ENCODE data around the gene B4GALNT1. TPM values are rescaled to one million over a fixed set of nuclear protein-coding genes. Genes with fewer than 3 reads are reported as not detected.
"Not testable (repeated sequence)": the region's sequence is repeated elsewhere in the genome, so short reads cannot be mapped to it uniquely, and the experiment has no call there.

B4GALNT1 gene
- total RNA-seq = under 1 TPM in 1 of 2 donors, not detected in 1; 0.78 TPM

GRCh38 chr12:57632958-57633840 lies at the start of gene B4GALNT1:
Gene B4GALNT1, minus strand, starts transcription at chr12:57633201. Its CDS starts 1,069 bp downstream, at chr12:57632132.
- peak; percentile 48 to 68 (median 57) for DNase-seq
- ATAC-seq = peak; percentile 89
- 2 to 12% methylated on average over 14 to 57 of the region's 58 CpGs for WGBS, 2 donors
- Histone ChIP-seq H3K4me3 (peak within 1 kb of the TSS in 1 of 2 donors; percentile 41), H3K36me3 (replicated peaks in 1 of 2; ENCODE audit: insufficient read depth in 1 of 2, low read depth in 2 of 2) (no peaks in the 10 kb centered on the region), H3K4me1 (peaks cover 19% of the 10 kb centered on the region), H3K27me3 (peaks cover 0 to 22% of the 10 kb centered on the region in 2 donors), H3K27ac (no peak within 1 kb of the TSS), H3K9me3 (no peaks in the 10 kb centered on the region)
- intact Hi-C loops (cut with DNase I) = no loop called here
- TF ChIP-seq CTCF (IDR thresholded peaks at IDR 0.05) (peak; percentile 83 to 96 (median 86)), POLR2A (IDR thresholded peaks at IDR 0.05) (no peak)

DNA sequence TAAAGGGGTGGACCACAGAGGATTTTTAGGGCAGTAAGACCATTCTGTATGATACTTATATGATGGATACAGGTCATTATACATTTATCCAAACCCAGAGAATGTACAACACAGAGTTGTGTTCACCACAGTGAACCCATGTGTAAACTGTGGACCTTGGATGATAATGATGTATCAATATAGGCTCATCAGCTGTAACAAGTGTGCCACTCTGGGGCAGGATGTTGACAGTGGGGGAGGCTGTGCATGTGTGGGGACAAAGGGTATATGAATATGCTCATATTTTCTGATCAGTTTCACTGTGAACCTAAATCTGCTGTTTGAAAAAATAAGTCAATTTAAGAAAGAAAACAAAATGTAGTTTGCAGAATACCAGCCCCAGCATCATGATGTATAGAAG lies 46.7 kb upstream of the B4GALNT1 start:
- Histone ChIP-seq H3K36me3 (replicated peaks in 1 of 2; ENCODE audit: insufficient read depth in 1 of 2, low read depth in 2 of 2) (no peaks in the 10 kb centered on the region), H3K9me3 (no peaks in the 10 kb centered on the region), H3K4me1 (no peaks in the 10 kb centered on the region), H3K4me3 (no peak overlapping the region), H3K27me3 (no peaks in the 10 kb centered on the region), H3K27ac (no peak overlapping the region)
- TF ChIP-seq POLR2A (IDR thresholded peaks at IDR 0.05) (no peak), CTCF (IDR thresholded peaks at IDR 0.05) (no peak)
- intact Hi-C loops (cut with DNase I) = no loop called here
- ATAC-seq = no peak
- no peak for DNase-seq

DNA sequence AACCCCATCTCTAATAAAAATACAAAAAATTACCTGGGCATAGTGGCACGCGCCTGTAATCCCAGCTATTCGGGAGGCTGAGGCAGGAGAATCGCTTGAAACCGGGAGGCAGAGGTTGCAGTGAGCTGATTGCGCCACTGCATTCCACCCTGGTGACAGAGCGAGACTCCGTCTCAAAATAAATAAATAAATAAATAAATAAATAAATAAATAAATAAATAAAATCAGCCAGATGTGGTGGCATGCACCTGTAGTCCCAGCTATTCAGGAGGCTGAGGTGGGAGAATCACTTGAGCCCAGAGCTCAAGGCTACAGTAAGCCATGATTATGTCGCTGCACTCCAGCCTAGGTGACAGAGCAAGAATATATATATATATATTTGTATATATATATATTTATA lies 44.9 kb upstream of the B4GALNT1 start:
- DNase-seq; intact Hi-C loops (cut with DNase I); H3K27ac ChIP-seq; H3K4me3 ChIP-seq; H3K27me3 ChIP-seq; H3K36me3 ChIP-seq (replicated peaks in 1 of 2; ENCODE audit: insufficient read depth in 1 of 2, low read depth in 2 of 2); H3K9me3 ChIP-seq; ATAC-seq; H3K4me1 ChIP-seq: not testable (repeated sequence)
- WGBS, 2 donors = 83 to 92% methylated on average over 9 of the region's 9 CpGs

DNA sequence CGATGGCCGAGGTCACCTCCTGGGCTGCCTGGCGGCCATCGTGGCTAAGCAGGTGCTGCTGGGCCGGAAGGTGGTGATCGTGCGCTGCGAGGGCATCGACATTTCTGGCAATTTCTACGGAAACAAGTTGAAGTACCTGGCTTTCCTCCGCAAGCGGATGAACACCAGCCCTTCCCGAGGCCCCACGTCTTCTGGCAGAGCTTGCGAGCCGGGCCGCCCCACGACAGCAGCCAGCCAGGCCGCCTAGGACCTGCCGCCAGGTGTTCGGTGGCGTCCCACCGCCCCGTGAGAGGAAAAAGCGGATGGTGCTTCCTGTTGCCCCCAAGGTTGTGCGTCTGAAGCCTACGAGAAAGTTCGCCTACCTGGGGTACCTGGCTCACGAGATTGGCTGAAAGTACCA lies 41.7 kb upstream of the B4GALNT1 start:
- intact Hi-C loops (cut with DNase I) = no loop called here
- H3K9me3 ChIP-seq = no peaks in the 10 kb centered on the region
- DNase-seq (no peak), ATAC-seq (no peak)
- no peaks in the 10 kb centered on the region for H3K4me1 ChIP-seq
- H3K27ac ChIP-seq = no peak overlapping the region
- H3K4me3 ChIP-seq = no peak overlapping the region
- 85 to 91% methylated on average over 17 to 29 of the region's 29 CpGs for WGBS, 2 donors
- H3K27me3 ChIP-seq = no peaks in the 10 kb centered on the region
- TF ChIP-seq CTCF (IDR thresholded peaks at IDR 0.05) = no peak
- no peak for TF ChIP-seq POLR2A (IDR thresholded peaks at IDR 0.05)
- no peaks in the 10 kb centered on the region for H3K36me3 ChIP-seq (replicated peaks in 1 of 2; ENCODE audit: insufficient read depth in 1 of 2, low read depth in 2 of 2)

GRCh38 chr12:57672801-57673200 lies 39.8 kb upstream of the B4GALNT1 start:
- intact Hi-C loops (cut with DNase I) = no loop called here
- Histone ChIP-seq H3K4me3 (no peak overlapping the region), H3K27me3 (no peaks in the 10 kb centered on the region), H3K36me3 (replicated peaks in 1 of 2; ENCODE audit: insufficient read depth in 1 of 2, low read depth in 2 of 2) (no peaks in the 10 kb centered on the region), H3K27ac (no peak overlapping the region), H3K4me1 (no peaks in the 10 kb centered on the region), H3K9me3 (no peaks in the 10 kb centered on the region)
- DNase-seq = no peak
- TF ChIP-seq POLR2A (IDR thresholded peaks at IDR 0.05) (no peak), CTCF (IDR thresholded peaks at IDR 0.05) (no peak)
- ATAC-seq = no peak
- 71 to 73% methylated on average over 6 of the region's 6 CpGs for WGBS, 2 donors

DNA sequence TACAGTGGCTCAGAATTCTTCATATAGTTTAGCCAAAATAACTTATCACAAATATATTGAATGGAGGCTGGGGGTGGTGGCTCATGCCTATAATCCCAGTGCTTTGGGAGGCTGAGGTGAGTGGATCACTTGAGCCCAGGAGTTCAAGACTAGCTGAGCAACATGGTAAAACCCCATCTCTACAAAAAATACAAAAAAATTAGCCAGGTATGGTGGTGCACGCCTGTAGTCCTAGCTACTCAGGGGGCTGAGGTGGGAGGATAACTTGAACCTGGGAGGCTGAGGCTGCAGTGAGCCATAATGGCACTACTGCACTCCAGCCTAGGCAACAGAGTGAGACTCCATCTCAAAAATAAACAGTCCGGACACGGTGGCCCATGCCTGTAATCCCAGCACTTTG lies 38.8 kb upstream of the B4GALNT1 start:
- H3K36me3 ChIP-seq (replicated peaks in 1 of 2; ENCODE audit: insufficient read depth in 1 of 2, low read depth in 2 of 2); H3K4me3 ChIP-seq; H3K9me3 ChIP-seq; H3K27ac ChIP-seq; H3K27me3 ChIP-seq; intact Hi-C loops (cut with DNase I); ATAC-seq; DNase-seq; H3K4me1 ChIP-seq: not testable (repeated sequence)
- 92 to 100% methylated on average over 3 of the region's 3 CpGs for WGBS, 2 donors

GRCh38 chr12:57669691-57670090 lies 36.7 kb upstream of the B4GALNT1 start:
- H3K36me3 ChIP-seq (replicated peaks in 1 of 2; ENCODE audit: insufficient read depth in 1 of 2, low read depth in 2 of 2); H3K4me1 ChIP-seq; H3K27ac ChIP-seq; DNase-seq; H3K4me3 ChIP-seq; H3K9me3 ChIP-seq; intact Hi-C loops (cut with DNase I); H3K27me3 ChIP-seq; ATAC-seq: not testable (repeated sequence)
- 69 to 87% methylated on average over 9 to 10 of the region's 10 CpGs for WGBS, 2 donors

Measured in body of pancreas (tissue), 4 donors.